Fibroblast of skin of right quadriceps (primary cell): ENCODE results near the gene HS1BP3.

Experiments
- DNase-seq: peaks from one replicate; pipeline ENCODE4 v3.0.0-alpha.2; 2013

The HS1BP3 gene

GRCh38 chr2:20627712-20628380, 23.1 kb downstream of the HS1BP3 start:
- no peak for DNase-seq

- no peak for DNase-seq
These were observed 24.0 kb downstream of the HS1BP3 start for GRCh38 chr2:20626698-20627513.

GRCh38 chr2:20626392-20626697, 24.6 kb downstream of the HS1BP3 start:
- no peak for DNase-seq

- DNase-seq: no peak
These were observed 25.2 kb downstream of the HS1BP3 start for GRCh38 chr2:20625491-20626391.

- no peak for DNase-seq
These were observed 25.9 kb downstream of the HS1BP3 start for GRCh38 chr2:20624884-20625485.

DNA sequence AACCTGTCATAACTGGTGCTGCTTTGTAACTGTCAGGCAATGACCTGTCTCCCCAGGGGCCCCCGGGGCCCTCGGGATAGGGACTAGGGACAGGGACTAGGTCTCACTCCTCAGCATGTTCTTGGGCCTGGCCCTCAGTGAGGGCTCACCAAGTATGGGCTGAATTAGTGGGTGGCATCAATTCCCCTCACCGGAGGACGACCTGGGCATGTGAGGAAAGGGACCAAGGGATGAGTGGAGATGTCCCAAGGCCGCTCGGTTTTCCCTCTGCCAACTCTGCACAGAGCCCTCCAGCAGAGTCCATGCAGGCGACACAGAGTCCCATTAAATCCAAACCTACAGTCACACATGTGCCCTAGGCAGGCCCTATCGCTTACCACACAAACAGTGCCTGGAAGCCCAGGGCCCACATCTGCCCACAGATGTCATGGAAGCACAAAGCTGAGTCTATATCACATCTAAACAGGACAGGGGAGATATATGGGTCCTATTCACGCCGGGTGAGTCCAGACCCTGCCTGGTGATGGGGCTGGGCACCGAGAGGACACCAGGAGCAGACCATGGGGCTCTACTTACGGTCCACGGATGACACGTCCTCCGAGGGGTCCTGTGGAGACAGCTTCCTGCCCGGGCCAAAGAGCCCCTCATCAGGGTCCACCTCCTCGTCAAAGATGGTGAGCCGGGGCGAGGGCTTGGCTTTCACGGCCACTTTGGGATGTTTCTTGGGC, 26.6 kb downstream of the HS1BP3 start:
- DNase-seq: no peak

GRCh38 chr2:20623741-20624155, 27.1 kb downstream of the HS1BP3 start:
- DNase-seq: no peak

- no peak for DNase-seq
These were observed 27.7 kb downstream of the HS1BP3 start for GRCh38 chr2:20623241-20623640.

DNA sequence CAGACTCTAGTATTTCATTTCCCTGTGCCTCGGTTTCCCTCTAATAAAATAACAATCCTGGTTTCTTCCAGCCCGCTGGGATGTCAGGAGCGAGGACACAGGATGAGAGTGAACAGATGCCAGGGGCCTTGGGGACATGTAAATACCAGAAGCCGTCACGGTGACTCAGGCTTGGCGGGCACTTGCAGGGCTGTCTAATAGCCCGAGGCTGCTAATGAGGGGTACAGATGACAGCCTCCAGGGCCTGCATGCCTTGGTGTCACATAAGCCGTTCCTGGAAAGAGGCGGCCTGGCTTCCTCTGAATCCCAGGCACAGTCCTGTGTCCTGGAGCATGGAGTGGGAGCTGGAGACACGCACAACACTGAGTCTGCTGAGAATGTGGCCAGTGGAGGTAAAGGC, 28.2 kb downstream of the HS1BP3 start:
- DNase-seq: no peak

DNA sequence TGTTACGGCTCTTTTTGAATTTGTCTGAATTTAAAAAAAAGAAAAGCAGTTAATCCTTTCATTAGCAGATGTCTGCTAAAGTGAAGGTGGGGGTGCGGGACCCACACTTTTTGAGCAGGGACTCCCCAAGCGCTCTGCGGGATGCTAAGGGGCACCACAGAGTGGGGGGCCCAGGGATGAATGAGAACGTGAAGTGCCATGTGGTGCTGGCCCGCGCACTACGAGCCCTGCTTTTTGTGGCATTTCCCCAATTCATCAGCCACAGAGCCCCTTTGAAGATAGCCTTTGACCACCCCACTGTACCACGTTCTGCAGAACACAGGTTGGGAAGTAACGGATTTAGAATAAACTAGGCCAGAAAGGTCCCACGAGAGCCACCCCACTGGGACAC, 28.6 kb downstream of the HS1BP3 start:
- no peak for DNase-seq

DNA sequence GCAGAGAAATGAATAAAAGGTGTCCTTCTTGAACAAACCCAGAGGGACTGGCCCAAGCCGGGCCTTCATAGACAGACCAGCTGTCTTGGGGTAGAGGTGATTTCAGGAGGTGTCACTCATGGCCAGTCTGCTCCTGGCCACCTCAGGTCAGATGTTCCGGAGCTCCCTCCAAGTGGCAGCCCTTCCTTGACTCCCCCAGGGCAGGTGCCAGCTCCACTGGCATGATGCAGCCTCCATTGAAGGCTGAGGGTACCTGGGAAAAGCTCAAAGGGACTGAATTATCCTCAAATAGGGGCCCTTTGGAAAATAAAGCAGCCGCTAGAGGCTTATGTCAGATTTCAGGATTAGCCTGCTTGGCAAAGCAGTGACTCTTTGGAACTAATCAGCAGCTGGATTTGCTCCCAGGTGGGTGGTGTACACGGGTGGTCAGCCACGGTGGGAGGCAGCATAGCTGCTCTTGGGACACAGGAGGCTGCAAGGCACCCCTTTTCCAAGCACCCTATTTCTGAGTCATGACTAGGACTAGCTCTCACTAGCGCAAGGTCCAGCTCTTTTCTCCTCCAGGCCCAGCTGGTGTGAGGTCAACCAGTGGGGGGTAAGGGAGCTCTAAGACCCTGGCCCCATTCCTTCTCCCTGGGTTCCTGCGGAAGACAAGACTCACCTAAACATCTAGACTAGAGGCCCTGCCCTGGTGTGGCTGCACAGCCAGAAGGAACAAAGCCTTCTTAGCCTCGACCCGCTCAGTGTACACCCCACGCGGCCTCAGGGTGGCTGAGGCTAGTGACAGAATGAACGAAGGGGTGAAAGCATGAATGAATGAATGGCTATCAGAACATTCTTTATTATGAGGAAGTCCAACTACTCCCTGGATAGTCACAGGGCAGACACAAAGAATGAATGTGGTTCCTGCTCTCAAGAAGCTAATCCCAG, 29.3 kb downstream of the HS1BP3 start:
- DNase-seq: no peak

GRCh38 chr2:20620696-20621365, 30.1 kb downstream of the HS1BP3 start:
- DNase-seq: no peak

DNA sequence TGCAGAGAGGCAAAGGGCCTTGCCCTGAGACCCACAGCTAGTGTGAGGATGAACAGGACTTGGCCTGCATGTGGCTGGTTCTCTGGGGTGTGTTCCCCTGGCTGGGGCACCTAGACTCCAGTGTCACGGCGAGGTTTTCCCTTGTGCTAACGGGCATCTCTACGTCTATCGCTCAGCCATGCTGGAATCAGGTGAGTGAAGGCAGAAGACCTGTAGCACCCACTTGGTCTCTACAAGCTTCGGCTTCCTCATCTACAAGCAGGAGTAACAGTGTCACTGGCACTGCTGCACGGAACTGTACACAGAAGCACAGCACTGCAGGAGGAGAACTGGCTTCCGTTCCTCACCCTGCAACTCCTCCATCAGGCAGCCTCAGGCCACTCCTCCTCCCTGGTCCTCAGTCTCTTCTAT, 30.6 kb downstream of the HS1BP3 start:
- DNase-seq: no peak

- DNase-seq: peak; percentile 19
These were observed 31.3 kb downstream of the HS1BP3 start for GRCh38 chr2:20619624-20620024.

DNA sequence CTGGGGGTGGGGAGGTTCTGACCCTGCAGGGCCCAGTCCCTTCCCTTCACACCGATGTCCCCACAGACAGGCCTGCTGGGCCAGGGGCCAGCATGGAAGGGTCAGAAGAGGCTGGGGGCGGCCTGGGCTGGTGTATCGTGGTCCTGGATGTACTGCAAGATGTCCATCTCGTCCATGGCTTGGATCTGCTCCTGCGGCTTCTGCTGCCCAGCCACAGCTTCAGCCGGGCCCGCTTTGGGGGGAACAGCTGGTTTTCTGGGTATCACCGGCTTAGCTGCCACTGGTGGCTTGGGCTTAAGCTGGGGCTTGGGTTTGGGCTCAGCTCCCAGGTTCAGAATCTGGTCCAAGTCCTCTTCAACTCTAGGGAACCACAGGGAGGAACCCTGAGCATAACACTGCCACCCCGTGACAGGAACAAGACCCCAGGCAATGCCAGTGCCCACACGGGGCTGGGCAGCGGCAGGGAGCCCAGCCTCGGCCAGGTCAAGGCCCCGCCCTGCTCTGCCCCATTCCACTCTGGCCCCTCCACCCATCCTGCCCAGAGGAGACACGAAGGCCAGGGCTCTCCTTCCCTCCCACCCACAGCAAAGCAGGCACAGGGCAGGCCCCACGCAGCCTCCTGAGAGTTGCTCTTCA, 31.9 kb downstream of the HS1BP3 start:
- no peak for DNase-seq

GRCh38 chr2:20618468-20618885, 32.4 kb downstream of the HS1BP3 start:
- no peak for DNase-seq

DNA sequence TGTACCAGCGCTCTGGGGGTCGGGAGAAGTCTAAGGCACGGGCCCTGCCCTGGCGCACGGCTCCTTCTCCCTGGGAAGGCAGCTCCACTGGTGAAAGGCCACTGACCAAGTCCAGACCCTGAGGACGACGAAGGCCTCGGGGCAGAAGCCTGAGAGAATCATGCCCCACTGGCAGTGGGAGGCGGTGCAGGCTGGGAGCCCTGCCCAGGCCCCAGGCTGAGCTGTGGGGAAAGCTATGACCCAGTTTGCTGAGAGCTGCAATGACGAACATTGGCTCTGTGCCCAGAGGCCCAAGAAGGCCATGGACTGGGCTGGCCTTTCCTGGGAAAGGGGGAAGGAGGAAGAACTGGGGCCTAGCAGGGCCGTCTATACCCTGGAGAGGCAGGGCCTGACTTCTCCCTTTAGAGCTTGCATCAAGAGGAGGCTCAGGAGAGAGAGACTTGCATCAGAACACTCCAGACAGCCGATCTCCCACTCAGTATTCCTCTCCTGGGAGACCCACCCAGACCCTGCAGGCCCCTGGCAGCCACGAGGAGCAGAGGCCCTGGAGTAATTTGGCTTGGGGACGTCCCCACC, 32.9 kb downstream of the HS1BP3 start:
- peak; percentile 94 for DNase-seq

DNA sequence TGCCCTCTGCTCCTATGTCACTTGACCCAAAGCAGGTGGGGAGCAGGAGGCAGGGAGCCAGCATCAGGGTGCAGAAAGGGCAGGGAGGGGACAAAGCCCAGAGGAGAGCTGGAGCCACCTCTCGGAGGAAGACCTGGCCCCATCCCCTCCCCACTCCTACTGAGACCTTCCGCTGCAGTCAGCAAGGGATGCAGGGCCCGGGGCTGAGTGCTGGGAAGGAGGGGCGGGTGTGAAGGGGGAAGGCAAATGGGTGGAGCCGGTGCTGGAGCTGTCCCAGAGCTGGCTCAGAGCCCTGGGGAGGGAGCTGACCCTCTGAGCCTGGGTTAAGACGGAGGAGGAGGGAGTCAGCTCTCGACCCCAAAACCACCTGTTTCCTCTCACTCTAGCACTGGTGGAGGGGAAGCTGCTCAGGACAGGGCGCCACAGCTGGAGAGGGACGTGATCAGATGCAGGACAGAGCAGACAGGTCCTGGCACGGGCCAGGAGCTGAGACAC, 33.8 kb downstream of the HS1BP3 start:
- DNase-seq: no peak

DNA sequence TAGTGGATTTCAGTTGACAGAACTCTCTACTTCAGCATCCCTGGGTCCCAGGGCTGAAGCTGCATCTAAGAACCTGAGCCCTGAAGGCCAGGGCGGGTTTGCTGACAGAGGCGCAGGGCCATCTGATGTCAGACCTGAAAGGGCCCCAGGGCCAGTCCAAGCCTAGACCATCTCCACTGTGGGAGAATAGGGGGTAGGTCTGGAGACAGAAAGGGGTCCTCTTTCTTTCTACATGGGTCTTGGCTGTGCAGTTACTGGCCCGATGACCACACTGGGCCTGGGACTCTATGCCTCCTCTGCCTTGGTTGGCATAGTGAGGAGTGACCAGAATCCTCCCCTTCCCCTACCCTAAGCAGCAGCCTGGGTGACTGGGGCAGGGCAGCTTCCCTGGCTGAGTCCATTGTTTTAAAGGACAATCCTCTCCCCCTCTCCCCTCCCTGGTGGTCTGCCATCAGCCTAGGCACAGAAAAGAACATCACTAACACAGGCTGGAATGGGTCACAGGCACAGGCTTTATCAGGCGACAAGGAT, 34.5 kb downstream of the HS1BP3 start:
- DNase-seq: no peak
